Measurements from ENCODE around the gene WIPF3.

Gene WIPF3

DNA sequence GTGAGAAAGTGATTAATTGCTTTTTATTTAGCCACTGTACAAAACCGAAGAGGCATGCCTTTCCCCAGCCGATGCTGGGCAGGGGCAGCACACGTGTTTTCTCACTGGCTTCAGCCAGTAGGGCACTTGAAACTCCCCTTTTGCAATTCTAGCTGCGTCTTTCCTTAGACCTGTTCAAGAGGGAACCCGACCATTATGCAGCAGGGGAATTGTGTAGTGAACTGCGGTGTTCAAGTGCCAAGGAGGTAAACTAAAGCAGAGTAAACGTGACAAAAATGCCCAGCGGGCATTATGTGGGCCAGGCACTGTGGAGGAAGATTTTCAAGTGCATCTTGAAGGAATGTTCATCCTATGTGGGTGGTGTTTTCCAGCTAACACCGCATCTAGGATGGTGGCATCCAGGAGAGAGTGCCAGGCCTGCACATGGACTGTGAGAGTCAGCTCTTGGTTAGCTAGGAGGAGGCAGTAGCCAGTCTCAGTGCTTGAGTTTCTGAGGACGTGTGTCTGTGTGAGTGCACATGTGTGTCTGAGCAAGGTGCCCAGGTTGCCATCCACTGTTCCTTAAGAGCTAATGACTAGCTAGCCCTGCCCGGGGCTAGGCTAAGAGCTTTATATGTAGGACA lies 3.3 kb downstream of the WIPF3 start:
- DNase-seq: peak; percentile 18

DNA sequence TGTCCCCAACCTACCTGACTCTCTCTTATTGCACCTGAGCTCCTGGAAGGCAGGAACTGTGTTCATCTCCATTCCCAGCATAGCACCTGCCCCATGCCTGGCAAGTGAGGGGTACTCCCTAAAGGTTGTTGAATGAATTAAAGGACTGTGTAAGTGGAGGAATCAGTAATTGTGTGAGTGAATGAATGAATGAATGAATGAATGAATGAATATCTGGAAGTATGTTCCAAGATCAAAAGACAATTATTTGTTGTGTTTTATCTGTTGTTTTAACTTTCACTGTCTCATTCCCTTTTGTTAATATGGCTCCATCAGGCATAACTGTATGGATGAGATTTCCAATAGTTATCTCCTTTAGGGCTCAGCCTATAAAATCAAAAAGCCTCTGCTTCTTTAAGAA lies 4.0 kb downstream of the WIPF3 start:
- DNase-seq: no peak

- no peak for DNase-seq
Observed at GRCh38 chr7:29810813-29811482, 4.6 kb downstream of the WIPF3 start.

DNA sequence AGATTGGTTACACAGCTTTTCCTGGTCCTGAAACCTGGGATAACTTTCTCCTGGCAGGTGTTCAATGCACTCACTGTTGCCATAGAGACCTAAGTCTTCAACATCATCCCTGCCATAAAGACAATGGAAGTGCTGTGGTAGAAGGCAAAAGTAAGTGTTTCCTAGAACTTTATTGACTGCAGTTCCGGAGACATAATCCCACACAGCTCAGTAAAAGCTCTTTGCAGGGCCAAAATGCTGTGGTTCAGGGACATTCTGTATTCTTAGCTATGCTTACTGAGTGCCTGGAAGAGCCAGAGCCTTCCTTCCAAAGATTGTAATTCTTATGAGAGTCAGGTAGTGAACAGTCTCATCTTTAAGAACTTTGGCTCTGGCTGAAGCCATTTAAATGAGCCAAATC lies 5.3 kb downstream of the WIPF3 start:
- no peak for DNase-seq

DNA sequence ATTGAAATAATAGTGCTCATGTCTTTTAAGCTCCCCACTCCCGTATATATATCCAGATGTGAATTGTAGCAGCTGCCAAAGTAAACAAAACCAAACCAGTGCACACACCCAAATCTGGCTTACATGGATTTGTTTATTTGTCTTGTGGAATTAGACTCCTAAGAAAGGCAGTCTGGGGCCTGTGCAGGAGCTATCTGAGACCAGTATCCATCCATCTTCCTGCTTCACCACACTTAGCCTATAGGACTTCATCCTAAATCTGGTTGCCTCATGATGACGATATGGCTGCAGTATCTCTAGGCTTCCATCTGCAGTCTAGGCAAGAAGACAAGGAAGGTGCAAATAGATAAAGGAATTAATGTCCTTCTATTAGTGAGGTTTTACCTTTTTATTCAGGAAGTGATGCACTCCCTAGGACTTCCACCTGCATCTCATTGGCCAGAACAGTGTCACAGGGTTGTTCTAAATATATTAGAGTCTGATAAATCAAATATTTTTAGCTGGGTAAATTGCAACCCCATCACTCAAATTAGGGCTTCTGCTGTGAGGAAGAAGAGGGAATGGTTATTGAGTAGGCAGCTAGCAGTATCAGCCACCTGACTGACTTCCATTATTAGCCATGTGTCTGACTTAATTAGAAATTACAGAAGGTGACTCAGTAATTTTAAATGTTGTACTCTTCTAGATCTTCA lies 6.0 kb downstream of the WIPF3 start:
- DNase-seq: no peak

DNA sequence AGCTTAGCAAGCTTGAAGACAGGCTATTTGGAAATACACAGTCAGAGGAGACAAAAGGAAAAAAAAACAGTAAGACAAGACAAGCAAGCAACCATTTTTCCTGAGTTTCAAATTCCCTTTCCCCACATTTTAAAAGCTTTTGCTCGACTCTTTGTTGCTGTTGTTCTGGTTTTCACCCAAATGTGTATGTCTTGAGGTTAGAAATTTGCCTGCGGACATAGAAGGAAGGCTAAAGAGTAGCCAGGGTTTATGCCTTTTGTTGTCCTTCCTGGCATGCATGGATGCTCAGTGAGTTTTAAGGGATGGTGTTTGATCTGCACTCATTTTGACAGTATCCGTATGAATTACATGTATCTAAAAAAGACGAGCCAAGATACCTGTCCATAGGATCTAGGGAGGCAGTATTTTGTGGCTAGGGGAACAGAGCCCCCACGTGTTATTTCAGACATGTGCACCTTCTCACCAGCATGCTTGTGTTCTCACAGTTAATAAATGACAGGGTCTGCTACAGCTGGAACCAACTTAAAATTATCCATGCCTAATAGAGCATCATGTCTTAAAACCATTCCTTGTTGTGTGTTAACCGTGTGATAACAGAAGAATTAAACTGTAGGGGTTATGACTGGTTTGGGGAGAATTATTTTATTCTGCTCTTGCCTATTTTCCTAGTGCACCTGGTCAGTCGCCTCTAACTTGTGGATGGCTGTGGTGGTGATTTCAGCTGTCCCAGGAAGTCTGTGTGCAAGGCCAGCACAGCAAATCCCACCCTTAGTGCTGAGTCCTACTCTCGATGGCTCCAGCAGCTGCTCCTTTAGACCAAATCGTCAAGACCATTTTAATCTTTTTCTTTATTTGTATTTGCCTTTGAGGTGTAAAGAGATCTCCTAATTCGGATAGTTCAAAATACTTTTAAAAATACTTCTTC lies 9.1 kb downstream of the WIPF3 start:
- peak; percentile 29 for DNase-seq

DNA sequence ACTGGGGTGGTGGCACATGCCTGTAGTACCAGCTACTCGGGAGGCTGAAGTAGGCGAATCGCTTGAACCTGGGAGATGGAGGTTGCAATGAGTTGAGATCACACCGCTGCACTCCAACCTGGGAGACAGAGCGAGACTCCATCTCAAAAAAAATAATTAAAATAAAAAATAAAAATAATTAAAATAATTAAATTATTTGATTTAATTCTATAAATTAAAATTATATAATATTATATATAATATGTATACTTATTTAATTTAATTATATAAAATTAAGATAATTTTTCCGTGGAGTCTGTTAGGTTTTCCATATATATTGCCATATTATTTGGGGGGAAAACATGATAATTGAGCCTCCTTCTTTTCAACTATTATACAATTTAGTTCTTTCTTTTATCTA lies 12.0 kb downstream of the WIPF3 start:
- DNase-seq: no peak

- DNase-seq: no peak
Observed at GRCh38 chr7:29825775-29826529, 19.6 kb downstream of the WIPF3 start.

- DNase-seq: no peak
Observed at GRCh38 chr7:29826530-29826822, 20.2 kb downstream of the WIPF3 start.

GRCh38 chr7:29826904-29827303 lies 20.6 kb downstream of the WIPF3 start:
- no peak for DNase-seq

DNA sequence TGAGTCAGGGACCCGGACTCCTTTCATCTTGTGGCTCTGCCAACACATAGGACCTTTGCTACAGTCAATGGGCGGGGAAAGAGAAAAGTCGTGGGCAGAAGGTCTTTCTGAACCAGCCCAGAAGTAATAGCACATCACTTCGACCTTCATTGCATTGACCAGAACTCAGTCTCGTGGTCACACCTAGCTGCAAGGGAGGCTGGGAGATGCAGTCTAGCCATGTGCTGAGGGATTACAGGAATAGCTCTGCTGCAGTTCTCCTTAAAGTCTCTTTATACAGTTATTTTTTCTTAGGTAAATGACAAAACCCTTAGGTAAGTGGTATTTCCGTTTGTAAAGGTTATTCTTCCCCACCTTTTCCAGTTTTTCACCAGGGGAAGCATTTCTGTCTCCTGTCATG lies 25.4 kb downstream of the WIPF3 start:
- no peak for DNase-seq

GRCh38 chr7:29833929-29834328 lies 27.6 kb downstream of the WIPF3 start:
- no peak for DNase-seq

- DNase-seq: no peak
Observed at GRCh38 chr7:29835718-29836117, 29.4 kb downstream of the WIPF3 start.

DNA sequence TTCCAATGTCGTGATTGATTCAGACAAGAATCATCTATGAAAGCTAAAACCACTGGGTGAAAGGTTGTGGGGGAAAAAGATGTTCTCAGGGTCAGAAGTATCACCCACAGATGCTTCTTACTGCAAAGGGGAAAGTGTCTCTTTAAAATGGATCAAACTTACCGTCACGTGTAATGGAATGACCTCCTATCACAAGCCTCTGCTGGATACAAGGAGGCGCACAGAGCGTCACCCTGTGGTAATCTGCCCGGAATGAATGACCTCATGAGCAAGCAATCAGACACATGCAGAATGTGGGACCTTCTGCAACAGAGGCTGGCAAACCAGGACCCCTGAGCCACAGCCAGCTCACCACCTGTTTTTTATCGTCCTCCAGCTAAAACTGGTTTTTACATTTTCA lies 33.0 kb downstream of the WIPF3 start:
- DNase-seq: no peak

DNA sequence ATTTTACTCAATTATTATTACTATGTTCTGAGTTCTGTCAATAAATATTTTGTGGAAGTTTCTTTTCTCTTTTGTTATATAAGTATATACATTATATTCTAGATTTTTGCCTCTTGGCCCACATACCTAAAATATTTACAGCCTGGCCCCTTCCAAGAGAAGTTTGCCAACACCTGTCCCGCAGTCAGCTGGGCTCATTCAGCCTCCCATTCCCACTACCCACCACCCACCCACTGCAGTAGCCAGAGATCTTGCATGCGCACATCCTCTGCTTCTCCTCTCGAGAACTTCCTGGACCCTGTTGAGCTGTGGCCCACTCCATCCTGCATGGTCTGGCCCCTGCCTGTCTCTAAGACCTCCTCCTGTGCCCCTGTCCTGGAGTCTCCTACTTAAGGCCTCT lies 33.6 kb downstream of the WIPF3 start:
- DNase-seq: no peak

GRCh38 chr7:29840701-29841100 lies 34.4 kb downstream of the WIPF3 start:
- DNase-seq: no peak

- DNase-seq: no peak
Observed at GRCh38 chr7:29841926-29842701, 35.8 kb downstream of the WIPF3 start.

- no peak for DNase-seq
Observed at GRCh38 chr7:29843093-29843492, 36.8 kb downstream of the WIPF3 start.

DNA sequence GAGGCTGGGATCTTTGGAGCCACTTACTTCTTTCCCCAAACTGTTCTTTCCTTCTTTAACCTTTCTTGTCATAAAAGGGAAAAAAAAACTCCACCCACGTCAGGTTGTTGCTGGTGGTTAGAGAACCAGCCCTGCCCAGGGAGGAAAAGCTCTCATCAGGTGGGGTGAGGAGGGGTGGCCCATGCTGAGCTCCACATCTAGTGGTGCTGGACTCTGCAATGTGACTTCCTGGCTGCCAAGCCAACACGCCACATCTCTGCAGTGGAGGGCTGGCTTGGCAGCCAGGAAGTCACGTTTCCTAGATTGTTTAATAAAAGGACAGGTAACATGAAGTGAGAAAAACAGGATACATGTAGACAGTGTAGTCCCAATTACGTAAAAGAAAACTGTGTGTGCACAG lies 37.4 kb downstream of the WIPF3 start:
- no peak for DNase-seq

DNA sequence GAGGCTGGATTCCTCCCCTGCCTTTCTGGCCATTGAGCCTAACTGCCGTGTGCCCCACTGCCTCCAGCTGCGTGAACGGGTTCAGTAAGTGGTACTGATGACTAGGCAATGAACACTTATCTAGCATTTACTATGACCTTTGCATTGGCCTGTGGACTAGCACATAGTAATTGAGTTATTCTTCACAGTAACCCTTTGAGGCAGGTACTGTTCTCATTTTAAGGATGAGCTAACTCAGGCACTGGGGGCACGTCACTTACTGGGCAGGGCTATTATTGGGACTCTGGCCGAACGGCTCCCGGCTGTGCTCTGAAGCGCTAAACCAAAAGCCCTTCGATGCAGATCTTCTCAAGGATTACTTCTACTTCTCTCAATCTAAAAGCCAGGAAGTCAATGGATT lies 38.3 kb downstream of the WIPF3 start:
- no peak for DNase-seq

DNA sequence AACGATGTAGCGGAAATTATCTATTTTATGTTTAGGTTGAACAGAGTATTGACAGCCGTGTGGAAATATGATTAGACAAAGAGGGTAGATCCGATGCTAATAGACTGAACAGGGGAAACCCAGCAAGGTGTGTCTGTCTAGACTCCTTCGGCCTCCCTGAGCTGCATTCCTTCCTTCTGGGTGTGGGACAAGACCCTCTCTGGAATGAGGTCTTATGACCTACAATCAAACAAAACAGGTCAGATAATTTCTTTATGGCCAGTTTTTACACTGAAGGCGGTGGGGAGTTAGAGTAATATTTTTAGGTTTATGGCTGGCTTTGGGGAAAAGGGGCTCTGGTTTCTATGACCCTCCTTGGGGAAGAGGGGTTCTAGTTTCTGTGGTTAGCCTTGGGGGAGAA lies 41.2 kb downstream of the WIPF3 start:
- DNase-seq: no peak

- no peak for DNase-seq
Observed at GRCh38 chr7:29847916-29848315, 41.6 kb downstream of the WIPF3 start.
